ENCODE results near the gene RHOH.
A peak's percentile ranks its signal among the peaks of the same experiment; 100 is the strongest.

RHOH gene

GRCh38 chr4:40200875-40201801, 4.3 kb downstream of the RHOH start (continued):
- TF ChIP-seq KLF8 (tag by site-specific recombination; IDR thresholded peaks at IDR 0.05) (no peak), YY2 (tag by site-specific recombination; IDR thresholded peaks at IDR 0.05) (no peak), BCL11B (tag by site-specific recombination; IDR thresholded peaks at IDR 0.05; ENCODE audit: low read depth) (no peak), ZBTB1 (tag by site-specific recombination; IDR thresholded peaks at IDR 0.05) (no peak), ZNF544 (tag by site-specific recombination; IDR thresholded peaks at IDR 0.05) (no peak), ZNF426 (tag by site-specific recombination; IDR thresholded peaks at IDR 0.05) (no peak), ZFP69B (tag by site-specific recombination; IDR thresholded peaks at IDR 0.05) (no peak), ZNF335 (tag by site-specific recombination; conservative IDR thresholded peaks at IDR 0.05) (peak; percentile 22; the same call in 1 of the 2 replicates), ZNF629 (tag by site-specific recombination; IDR thresholded peaks at IDR 0.05) (peak; percentile 84), ZNF510 (tag by site-specific recombination; IDR thresholded peaks at IDR 0.05; ENCODE audit: insufficient replicate concordance) (no peak), ZNF623 (tag by site-specific recombination; IDR thresholded peaks at IDR 0.05) (no peak), GFI1B (tag by site-specific recombination; IDR thresholded peaks at IDR 0.05) (no peak), ZNF2 (tag by site-specific recombination; IDR thresholded peaks at IDR 0.05) (no peak), ZNF16 (tag by site-specific recombination; IDR thresholded peaks at IDR 0.05; ENCODE audit: low read depth) (no peak), ZNF48 (tag by site-specific recombination; IDR thresholded peaks at IDR 0.05) (no peak), BCL11A (tag by site-specific recombination; IDR thresholded peaks at IDR 0.05; ENCODE audit: low read depth) (no peak), ZNF624 (tag by site-specific recombination; IDR thresholded peaks at IDR 0.05) (no peak), PRDM6 (tag by site-specific recombination; IDR thresholded peaks at IDR 0.05) (peak; percentile 26; the same call in 1 of the 2 replicates), ZNF558 (tag by site-specific recombination; IDR thresholded peaks at IDR 0.05) (no peak), ZNF664 (tag by site-specific recombination; IDR thresholded peaks at IDR 0.05) (no peak), OVOL3 (tag by site-specific recombination; IDR thresholded peaks at IDR 0.05) (0 out of 2 replicates have a peak, but pooled peaks have one; percentile 12), ZFP41 (tag by site-specific recombination; IDR thresholded peaks at IDR 0.05; ENCODE audit: borderline replicate concordance) (no peak), ZNF324 (tag by site-specific recombination; IDR thresholded peaks at IDR 0.05) (no peak), ZNF76 (tag by site-specific recombination; IDR thresholded peaks at IDR 0.05; ENCODE audit: borderline replicate concordance, low read depth) (no peak), MYNN (tag by site-specific recombination; IDR thresholded peaks at IDR 0.05; ENCODE audit: borderline replicate concordance) (no peak)
- TF ChIP-seq, protein P1, sequence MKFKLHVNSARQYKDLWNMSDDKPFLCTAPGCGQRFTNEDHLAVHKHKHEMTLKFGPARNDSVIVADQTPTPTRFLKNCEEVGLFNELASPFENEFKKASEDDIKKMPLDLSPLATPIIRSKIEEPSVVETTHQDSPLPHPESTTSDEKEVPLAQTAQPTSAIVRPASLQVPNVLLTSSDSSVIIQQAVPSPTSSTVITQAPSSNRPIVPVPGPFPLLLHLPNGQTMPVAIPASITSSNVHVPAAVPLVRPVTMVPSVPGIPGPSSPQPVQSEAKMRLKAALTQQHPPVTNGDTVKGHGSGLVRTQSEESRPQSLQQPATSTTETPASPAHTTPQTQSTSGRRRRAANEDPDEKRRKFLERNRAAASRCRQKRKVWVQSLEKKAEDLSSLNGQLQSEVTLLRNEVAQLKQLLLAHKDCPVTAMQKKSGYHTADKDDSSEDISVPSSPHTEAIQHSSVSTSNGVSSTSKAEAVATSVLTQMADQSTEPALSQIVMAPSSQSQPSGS (tag by site-specific recombination; IDR thresholded peaks at IDR 0.05; ENCODE audit: low read depth) = peak; percentile 68; the same call in 1 of the 2 replicates
- TF ChIP-seq, protein P2, sequence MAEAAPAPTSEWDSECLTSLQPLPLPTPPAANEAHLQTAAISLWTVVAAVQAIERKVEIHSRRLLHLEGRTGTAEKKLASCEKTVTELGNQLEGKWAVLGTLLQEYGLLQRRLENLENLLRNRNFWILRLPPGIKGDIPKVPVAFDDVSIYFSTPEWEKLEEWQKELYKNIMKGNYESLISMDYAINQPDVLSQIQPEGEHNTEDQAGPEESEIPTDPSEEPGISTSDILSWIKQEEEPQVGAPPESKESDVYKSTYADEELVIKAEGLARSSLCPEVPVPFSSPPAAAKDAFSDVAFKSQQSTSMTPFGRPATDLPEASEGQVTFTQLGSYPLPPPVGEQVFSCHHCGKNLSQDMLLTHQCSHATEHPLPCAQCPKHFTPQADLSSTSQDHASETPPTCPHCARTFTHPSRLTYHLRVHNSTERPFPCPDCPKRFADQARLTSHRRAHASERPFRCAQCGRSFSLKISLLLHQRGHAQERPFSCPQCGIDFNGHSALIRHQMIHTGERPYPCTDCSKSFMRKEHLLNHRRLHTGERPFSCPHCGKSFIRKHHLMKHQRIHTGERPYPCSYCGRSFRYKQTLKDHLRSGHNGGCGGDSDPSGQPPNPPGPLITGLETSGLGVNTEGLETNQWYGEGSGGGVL (tag by site-specific recombination; IDR thresholded peaks at IDR 0.05) = peak; percentile 67
- TF ChIP-seq, protein P3, sequence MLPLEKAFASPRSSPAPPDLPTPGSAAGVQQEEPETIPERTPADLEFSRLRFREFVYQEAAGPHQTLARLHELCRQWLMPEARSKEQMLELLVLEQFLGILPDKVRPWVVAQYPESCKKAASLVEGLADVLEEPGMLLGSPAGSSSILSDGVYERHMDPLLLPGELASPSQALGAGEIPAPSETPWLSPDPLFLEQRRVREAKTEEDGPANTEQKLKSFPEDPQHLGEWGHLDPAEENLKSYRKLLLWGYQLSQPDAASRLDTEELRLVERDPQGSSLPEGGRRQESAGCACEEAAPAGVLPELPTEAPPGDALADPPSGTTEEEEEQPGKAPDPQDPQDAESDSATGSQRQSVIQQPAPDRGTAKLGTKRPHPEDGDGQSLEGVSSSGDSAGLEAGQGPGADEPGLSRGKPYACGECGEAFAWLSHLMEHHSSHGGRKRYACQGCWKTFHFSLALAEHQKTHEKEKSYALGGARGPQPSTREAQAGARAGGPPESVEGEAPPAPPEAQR (tag by site-specific recombination; IDR thresholded peaks at IDR 0.05) = no peak
